HepG2 (cell line): ENCODE measurements around the gene BMERB1. TPM values are rescaled to one million over a fixed set of nuclear protein-coding genes. Genes with fewer than 3 reads are reported as not detected.
A peak's percentile ranks its signal among the peaks of the same experiment; 100 is the strongest.

Experiments used
- ATAC-seq: fragments of 200-7000 bp; cut with Tn5 transposase; 3 replicates; pipeline ENCODE4 v1.9.1; 2020; ENCODE audit warnings: mild to moderate bottlenecking, moderate library complexity
- BruUV-seq: library from RNA; stranded (reverse); fragments of 400-500 nt; replicated peaks from 2 replicates; lab custom pipeline; 2021; lab: Mats Ljungman, UMichigan
- CTCF ChIA-PET: fragments of 300-600 bp; formaldehyde crosslinking; extraction: SDS; loops from one replicate; lab custom pipeline; 2021; ENCODE audit warnings: low total read pairs, inconsistent platforms, low intra/inter-chr PET ratio; lab: Yijun Ruan, JAX
- POLR2A ChIA-PET: fragments of 350-600 bp; sonication (Branson Sonifier 250); formaldehyde crosslinking; loops from one replicate; lab custom pipeline; 2020; ENCODE audit warnings: antibody characterized with exemption, inconsistent platforms; lab: Yijun Ruan, JAX
- DNase-seq: peaks from one replicate; pipeline ENCODE4 v3.0.0-alpha.2; 2015; ENCODE audit warnings: low spot score
- FAIRE-seq: peaks from 3 replicates; lab custom pipeline; 2011; peaks lifted over from hg19 to GRCh38; lab: Jason Lieb, UNC
- H2AFZ ChIP-seq: one replicate; pipeline ENCODE4 v1.6.1; 2011; ENCODE audit warnings: low read length, inconsistent platforms
- H3K27ac ChIP-seq: fragments of 300-600 bp; 3 replicates; pipeline ENCODE4 v1.8.0; 2011; ENCODE audit warnings: mixed run types, mild to moderate bottlenecking, mixed read lengths, low read length, inconsistent platforms; ENCODE audit not compliant: insufficient read depth; ENCODE audit errors: extremely low read length
- H3K27me3 ChIP-seq, 2 experiments: fragments of 200-600 bp in 1 of 2; 2 replicates in 1 of 2; 3 replicates in 1 of 2; pipeline versions ENCODE4 v1.6.0 to v1.8.0; 2011; ENCODE audit warnings: low read length in 2 of 2, mild to moderate bottlenecking in 2 of 2, moderate library complexity in 2 of 2, inconsistent platforms in 1 of 2; ENCODE audit not compliant: insufficient read depth in 2 of 2, control insufficient read depth in 1 of 2
- H3K36me3 ChIP-seq, 2 experiments: fragments of 200-600 bp in 1 of 2; replicated peaks in 1 of 2; 2 replicates in 1 of 2; 3 replicates in 1 of 2; pipeline versions ENCODE4 v1.5.1 to v1.8.0; 2011; ENCODE audit warnings: low read length in 2 of 2, inconsistent platforms in 1 of 2; ENCODE audit not compliant: insufficient read depth in 2 of 2, control insufficient read depth in 1 of 2
- H3K4me1 ChIP-seq: 2 replicates; pipeline ENCODE4 v1.5.1; 2012; ENCODE audit warnings: low read length, inconsistent platforms; ENCODE audit not compliant: insufficient read depth
- H3K4me2 ChIP-seq: 2 replicates; pipeline ENCODE4 v1.6.0; 2011; ENCODE audit warnings: low read depth, low read length, inconsistent platforms
- H3K4me3 ChIP-seq, 3 experiments: fragments of 200-600 bp in 1 of 3; sonication (generic), shearing (Covaris generic) in 1 of 3; replicated peaks in 1 of 3; 2 replicates each; pipeline ENCODE4 v1.5.1; 2011 to 2016; ENCODE audit warnings: low read length in 3 of 3, inconsistent platforms in 2 of 3, low read depth in 2 of 3, mild to moderate bottlenecking in 2 of 3, control low read depth in 1 of 3, mixed read lengths in 1 of 3; ENCODE audit not compliant: insufficient read depth in 1 of 3
- H3K79me2 ChIP-seq: one replicate; pipeline ENCODE4 v1.6.1; 2011; ENCODE audit warnings: low read length, inconsistent platforms; ENCODE audit not compliant: insufficient read depth
- H3K9ac ChIP-seq: 2 replicates; pipeline ENCODE4 v1.6.0; 2011; ENCODE audit warnings: mild to moderate bottlenecking, low read depth, low read length, inconsistent platforms; ENCODE audit not compliant: insufficient read depth
- H3K9me3 ChIP-seq: 2 replicates; pipeline ENCODE4 v1.5.1; 2012; ENCODE audit warnings: mild to moderate bottlenecking, low read length
- H4K20me1 ChIP-seq: 2 replicates; pipeline ENCODE4 v1.6.0; 2011; ENCODE audit warnings: inconsistent platforms, mild to moderate bottlenecking, low read length, moderate library complexity; ENCODE audit not compliant: insufficient read depth
- ATF7-NPFF ChIP-seq: sonication (generic); formaldehyde crosslinking; IDR thresholded peaks from 2 replicates; pipeline ENCODE4 v1.8.1; 2023; ENCODE audit warnings: mild to moderate bottlenecking, low read depth, missing genetic modification reagents, moderate library complexity
- CCAR2 ChIP-seq: fragments of 200-400 bp; formaldehyde crosslinking; optimal IDR thresholded peaks from 2 replicates; pipeline ENCODE3; 2018; ENCODE audit warnings: low read depth, mild to moderate bottlenecking, low read length, moderate library complexity
- CTCF ChIP-seq: sonication (generic); formaldehyde crosslinking; IDR thresholded peaks from 2 replicates; pipeline ENCODE4 v1.5.0; 2020; ENCODE audit warnings: mild to moderate bottlenecking, missing genetic modification reagents, moderate library complexity
- ELF1 ChIP-seq: sonication (generic); formaldehyde crosslinking; IDR thresholded peaks from 2 replicates; pipeline ENCODE4 v1.4.0; 2020; ENCODE audit warnings: missing genetic modification reagents
- ERF ChIP-seq: IDR thresholded peaks from 2 replicates; pipeline ENCODE4 v1.6.1; 2018; ENCODE audit warnings: missing biosample characterization, missing genetic modification reagents
- FOXA1 ChIP-seq, 2 experiments: fragments of 450-650 bp in 1 of 2; sonication (generic) in 1 of 2; formaldehyde crosslinking in 1 of 2; IDR thresholded peaks; 2 replicates each; pipeline versions ENCODE4 v1.4.0 to v1.6.1; 2016 to 2020; ENCODE audit warnings: missing genetic modification reagents in 1 of 2
- GATAD2A ChIP-seq: IDR thresholded peaks from 2 replicates; pipeline ENCODE4 v1.6.1; 2016
- SOX6 ChIP-seq, 2 experiments: fragments of 450-650 bp in 1 of 2; sonication (generic) in 1 of 2; formaldehyde crosslinking in 1 of 2; IDR thresholded peaks; 2 replicates each; pipeline versions ENCODE4 v1.4.0 to v1.6.1; 2017 to 2020; ENCODE audit warnings: antibody characterized with exemption in 1 of 2, mild to moderate bottlenecking in 1 of 2, missing genetic modification reagents in 1 of 2
- SP4 ChIP-seq: sonication (generic); formaldehyde crosslinking; IDR thresholded peaks from 2 replicates; pipeline ENCODE4 v1.8.1; 2023; ENCODE audit warnings: mild to moderate bottlenecking, missing genetic modification reagents
- TERF1 ChIP-seq: sonication (generic); formaldehyde crosslinking; IDR thresholded peaks from 2 replicates; pipeline ENCODE4 v1.8.0; 2022; ENCODE audit warnings: mild to moderate bottlenecking, missing genetic modification reagents, moderate library complexity
- ZNF18 ChIP-seq: sonication (generic); formaldehyde crosslinking; IDR thresholded peaks from 2 replicates; pipeline ENCODE4 v1.8.0; 2022; ENCODE audit warnings: mild to moderate bottlenecking, missing genetic modification reagents; ENCODE audit not compliant: insufficient replicate concordance
- ZNF207 ChIP-seq: fragments of 450-650 bp; IDR thresholded peaks from 2 replicates; pipeline ENCODE4 v1.6.1; 2016; ENCODE audit warnings: antibody characterized with exemption, borderline replicate concordance
- ZNF251 ChIP-seq: sonication (generic); formaldehyde crosslinking; IDR thresholded peaks from 2 replicates; pipeline ENCODE4 v1.9.0; 2021; ENCODE audit warnings: mild to moderate bottlenecking, missing genetic modification reagents
- ZNF430 ChIP-seq: sonication (generic); formaldehyde crosslinking; IDR thresholded peaks from 2 replicates; pipeline ENCODE4 v1.9.0; 2021; ENCODE audit warnings: mild to moderate bottlenecking, missing genetic modification reagents
- ZNF782 ChIP-seq: sonication (generic); formaldehyde crosslinking; IDR thresholded peaks from 2 replicates; pipeline ENCODE4 v1.4.0; 2020; ENCODE audit warnings: missing genetic modification reagents, mild to moderate bottlenecking, borderline replicate concordance
- WGBS: methylation state at CpG from one replicate; pipeline ENCODE4 v1.1.6; 2017; ENCODE audit warnings: low lambda C conversion rate; 5-methylcytosine and 5-hydroxymethylcytosine counted together
- in situ Hi-C: cut with HindIII; loops from 2 replicates; pipeline ENCODE4 v1.10.0; 2017; ENCODE audit warnings: low pct_unique_long_range_greater_than_20kb; ENCODE audit not compliant: extremely low pct_ligation_motif_present
- intact Hi-C: fragments of 100-400 bp; cut with micrococcal nuclease; formaldehyde crosslinking; loops from one replicate; pipeline ENCODE4 v1.10.0; 2022; ENCODE audit not compliant: unreplicated experiment
- polyA plus RNA-seq, 8 experiments: library from polyadenylated mRNA; depleted of rRNA in 3 of 8; stranded (reverse) in 7 of 8; unstranded in 1 of 8; fragments of >200 nt; fragmentation: Illumina TruSeq in 4 of 8; extraction: Trizol in 4 of 8; gene quantifications; 2 replicates each; pipeline versions ENCODE4 v1.2.1 to v1.2.3, GENCODE V29; 2011 to 2016; ENCODE audit warnings: low read depth in 4 of 8, missing spikeins in 1 of 8, mixed read lengths in 1 of 8; ENCODE audit not compliant: insufficient read depth in 1 of 8
- total RNA-seq, 5 experiments: library from RNA; depleted of rRNA; stranded (reverse); fragments of >200 nt; fragmentation: Illumina TruSeq; extraction: Trizol; gene quantifications; 2 replicates each; pipeline ENCODE4 v1.2.3, GENCODE V29; 2016; ENCODE audit warnings: low read depth in 1 of 5

Gene BMERB1
- total and polyA plus RNA-seq, 2 of the 13 experiments (the other 11 are each of a cell fraction or from before 2014, with no cell fraction given): 1.4 TPM

- TF ChIP-seq GATAD2A (CRISPR knock-in tag) (no peak), ELF1 (CRISPR knock-in tag) (no peak), ATF7-NPFF (CRISPR knock-in tag) (no peak), ZNF207 (no peak), ERF (CRISPR knock-in tag) (no peak), SP4 (no peak), CCAR2 (no peak)
- TF ChIP-seq, all 625 proteins: peak for 6
Observed at GRCh38 chr16:15482748-15483298, 48.4 kb downstream of the BMERB1 start (continued).

GRCh38 chr16:15483857-15484256 lies 49.5 kb downstream of the BMERB1 start:
- Histone ChIP-seq H4K20me1 (no peaks in the 10 kb centered on the region), H3K9me3 (no peaks in the 10 kb centered on the region), H3K36me3 (no peaks in the 10 kb centered on the region), H3K4me2 (no peak overlapping the region), H3K4me3 (no peak overlapping the region), H3K27me3 (no peaks in the 10 kb centered on the region), H3K79me2 (no peaks in the 10 kb centered on the region), H3K9ac (no peak overlapping the region), H3K4me1 (peaks cover 41% of the 10 kb centered on the region), H2AFZ (no peak overlapping the region), H3K27ac (no peak overlapping the region)
- DNase-seq (no peak), ATAC-seq (no peak), FAIRE-seq (no peak)
- in situ Hi-C loops (no loop called here), intact Hi-C loops (no loop called here)
- BruUV-seq: no TSS peak
- CTCF ChIA-PET: no interaction called here
- POLR2A ChIA-PET: no interaction called here
- TF ChIP-seq ZNF782 (CRISPR knock-in tag) (no peak), ZNF18 (CRISPR knock-in tag) (peak; percentile 25), ZNF430 (CRISPR knock-in tag) (no peak), ZNF251 (CRISPR knock-in tag) (no peak), CTCF (CRISPR knock-in tag) (no peak), FOXA1 (IDR thresholded peaks at IDR 0.05) (no peak), FOXA1 (CRISPR knock-in tag; IDR thresholded peaks at IDR 0.05) (no peak), SOX6 (IDR thresholded peaks at IDR 0.05) (no peak), SOX6 (CRISPR knock-in tag; IDR thresholded peaks at IDR 0.05) (no peak), TERF1 (no peak)
- 60% methylated on average over 2 of the region's 2 CpGs for WGBS
